IMR-90 (cell line): ENCODE results near the gene LBHD2.

Experiments used
- BHLHE40 ChIP-seq: fragments of 150-350 bp; IDR thresholded peaks from 2 replicates; pipeline ENCODE4 v1.6.1; 2016; ENCODE audit warnings: mild to moderate bottlenecking, low read depth, low read length
- CEBPB ChIP-seq: IDR thresholded peaks from 2 replicates; pipeline ENCODE4 v1.6.1; 2012; ENCODE audit warnings: low read depth, low read length, improper control_type of control experiment
- CHD1 ChIP-seq: IDR thresholded peaks from 2 replicates; pipeline ENCODE4 v1.6.1; 2012; ENCODE audit warnings: low read depth, low read length, improper control_type of control experiment
- CTCF ChIP-seq: conservative IDR thresholded peaks from 2 replicates; pipeline ENCODE4 v1.5.1; 2012; ENCODE audit warnings: mild to moderate bottlenecking, low read depth, low read length, improper control_type of control experiment
- ELK1 ChIP-seq: fragments of 150-350 bp; IDR thresholded peaks from 2 replicates; pipeline ENCODE4 v1.6.1; 2016; ENCODE audit warnings: low read depth, mild to moderate bottlenecking, low read length, moderate library complexity, borderline replicate concordance
- MAFK ChIP-seq: IDR thresholded peaks from 2 replicates; pipeline ENCODE4 v1.6.1; 2012; ENCODE audit warnings: low read depth, low read length, improper control_type of control experiment
- MAZ ChIP-seq: IDR thresholded peaks from 2 replicates; pipeline ENCODE4 v1.6.1; 2012; ENCODE audit warnings: low read depth, mild to moderate bottlenecking, low read length, improper control_type of control experiment, moderate library complexity, borderline replicate concordance
- NFE2L2 ChIP-seq: fragments of 150-350 bp; IDR thresholded peaks from 2 replicates; pipeline ENCODE4 v1.6.1; 2016; ENCODE audit warnings: low read depth, mild to moderate bottlenecking, low read length
- POLR2A ChIP-seq: IDR thresholded peaks from 2 replicates; pipeline ENCODE4 v1.6.1; 2012; ENCODE audit warnings: mild to moderate bottlenecking, low read depth, low read length
- RAD21 ChIP-seq: IDR thresholded peaks from 2 replicates; pipeline ENCODE4 v1.6.1; 2012; ENCODE audit warnings: low read length, improper control_type of control experiment
- RCOR1 ChIP-seq: IDR thresholded peaks from 2 replicates; pipeline ENCODE4 v1.6.1; 2012; ENCODE audit warnings: mild to moderate bottlenecking, low read length, improper control_type of control experiment; ENCODE audit not compliant: insufficient replicate concordance
- RFX5 ChIP-seq: IDR thresholded peaks from 2 replicates; pipeline ENCODE4 v1.8.0; 2012; ENCODE audit warnings: low read depth, mild to moderate bottlenecking, low read length, moderate library complexity
- USF2 ChIP-seq: fragments of 150-350 bp; IDR thresholded peaks from 2 replicates; pipeline ENCODE4 v1.6.1; 2017; ENCODE audit warnings: mild to moderate bottlenecking, antibody characterized with exemption, low read length, low read depth

GRCh38 chr14:103137689-103138300 lies 53.8 kb downstream of the LBHD2 start:
- TF ChIP-seq ELK1, result no peak
- no peak for TF ChIP-seq MAZ
- TF ChIP-seq CTCF, result no peak
- no peak for TF ChIP-seq USF2
- no peak for TF ChIP-seq RCOR1
- no peak for TF ChIP-seq POLR2A
- TF ChIP-seq BHLHE40, result no peak
- no peak for TF ChIP-seq MAFK
- TF ChIP-seq CHD1, result no peak
- no peak for TF ChIP-seq RAD21
- TF ChIP-seq RFX5, result no peak
- no peak for TF ChIP-seq NFE2L2
- no peak for TF ChIP-seq CEBPB
